ENCODE results near the gene IRF5. TPM values are rescaled to one million over a fixed set of nuclear protein-coding genes. Genes with fewer than 3 reads are reported as not detected.

The IRF5 gene
- total RNA-seq, 1 experiment from 2014 or later, result 1.2 TPM

- ChIA-PET POLR2A (no interaction called here), CTCF (no interaction called here)
- H3K9me3 ChIP-seq, result no peaks in the 10 kb centered on the region
- H3K4me3 ChIP-seq (ENCODE audit: low read depth, low read length), result no peak overlapping the region
- Mint-ChIP-seq H3K27ac (ENCODE audit: unreplicated experiment) (no peak overlapping the region), H3K4me1 (ENCODE audit: low read depth, unreplicated experiment) (peaks cover 7% of the 10 kb centered on the region), H3K27me3 (ENCODE audit: insufficient read depth, unreplicated experiment) (peaks cover 17% of the 10 kb centered on the region), H3K9me3 (ENCODE audit: unreplicated experiment) (no peaks in the 10 kb centered on the region), H3K36me3 (ENCODE audit: insufficient read depth, unreplicated experiment) (no peaks in the 10 kb centered on the region), H3K4me3 (ENCODE audit: unreplicated experiment) (no peak overlapping the region)
- TF ChIP-seq, protein P1, sequence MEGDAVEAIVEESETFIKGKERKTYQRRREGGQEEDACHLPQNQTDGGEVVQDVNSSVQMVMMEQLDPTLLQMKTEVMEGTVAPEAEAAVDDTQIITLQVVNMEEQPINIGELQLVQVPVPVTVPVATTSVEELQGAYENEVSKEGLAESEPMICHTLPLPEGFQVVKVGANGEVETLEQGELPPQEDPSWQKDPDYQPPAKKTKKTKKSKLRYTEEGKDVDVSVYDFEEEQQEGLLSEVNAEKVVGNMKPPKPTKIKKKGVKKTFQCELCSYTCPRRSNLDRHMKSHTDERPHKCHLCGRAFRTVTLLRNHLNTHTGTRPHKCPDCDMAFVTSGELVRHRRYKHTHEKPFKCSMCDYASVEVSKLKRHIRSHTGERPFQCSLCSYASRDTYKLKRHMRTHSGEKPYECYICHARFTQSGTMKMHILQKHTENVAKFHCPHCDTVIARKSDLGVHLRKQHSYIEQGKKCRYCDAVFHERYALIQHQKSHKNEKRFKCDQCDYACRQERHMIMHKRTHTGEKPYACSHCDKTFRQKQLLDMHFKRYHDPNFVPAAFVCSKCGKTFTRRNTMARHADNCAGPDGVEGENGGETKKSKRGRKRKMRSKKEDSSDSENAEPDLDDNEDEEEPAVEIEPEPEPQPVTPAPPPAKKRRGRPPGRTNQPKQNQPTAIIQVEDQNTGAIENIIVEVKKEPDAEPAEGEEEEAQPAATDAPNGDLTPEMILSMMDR (IDR thresholded peaks at IDR 0.05; ENCODE audit: insufficient read depth in 1 of 2, low read depth in 1 of 2, low read length in 1 of 2, severe bottlenecking in 1 of 2, unreplicated experiment in 1 of 2), result no peak
- no TSS peak for BruUV-seq (replicated peaks)
- no peaks in the 10 kb centered on the region for H3K27me3 ChIP-seq (replicated peaks; ENCODE audit: control insufficient read depth, insufficient read depth, low read length)
- no peak for DNase-seq
- no peaks in the 10 kb centered on the region for H3K4me1 ChIP-seq
- intact Hi-C loops (cut with micrococcal nuclease; ENCODE audit: unreplicated experiment), result no loop called here
- H3K36me3 ChIP-seq (ENCODE audit: control insufficient read depth, insufficient read depth, low read length), result no peaks in the 10 kb centered on the region
These were observed 12.8 kb upstream of the IRF5 start for GRCh38 chr7:128924707-128925588.

DNA sequence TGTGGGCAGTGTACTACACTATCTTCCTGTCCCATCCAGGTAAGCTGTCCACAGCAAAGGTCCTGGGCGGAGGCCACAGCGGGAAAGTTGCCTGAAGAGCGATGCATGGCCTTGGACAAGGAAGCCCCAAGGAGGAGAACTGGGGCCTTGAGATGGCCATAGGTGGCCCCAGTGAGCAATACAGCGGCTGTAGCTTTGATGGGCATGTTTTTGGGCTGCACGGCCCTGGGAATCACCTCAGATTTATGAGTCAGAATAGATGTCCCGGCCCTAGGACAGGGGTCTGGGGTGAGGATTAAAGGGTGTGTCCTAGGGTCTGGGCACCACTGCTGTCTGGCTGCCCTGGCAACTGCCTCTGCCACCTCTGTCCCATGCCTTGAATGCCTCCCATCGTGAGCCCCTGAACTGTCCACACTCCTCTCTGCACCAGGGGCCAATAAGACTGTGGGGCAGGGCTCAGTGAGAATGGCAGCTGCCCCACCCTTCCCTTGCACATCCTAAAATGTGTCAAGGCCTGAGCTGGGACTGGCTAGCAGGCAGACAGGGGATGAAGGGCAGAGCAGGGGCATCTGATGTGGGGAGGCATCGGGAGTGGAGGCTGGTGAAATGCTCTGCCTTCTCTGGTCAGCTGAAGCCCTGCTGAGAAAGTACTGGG, 9.4 kb upstream of the IRF5 start:
- no peaks in the 10 kb centered on the region for H3K4me1 Mint-ChIP-seq (ENCODE audit: low read depth, unreplicated experiment)
- H3K27ac Mint-ChIP-seq (ENCODE audit: unreplicated experiment), result no peak overlapping the region
- Histone ChIP-seq H3K9me3 (no peaks in the 10 kb centered on the region), H3K4me3 (ENCODE audit: low read depth, low read length) (no peak overlapping the region), H3K36me3 (ENCODE audit: control insufficient read depth, insufficient read depth, low read length) (no peaks in the 10 kb centered on the region), H3K27me3 (replicated peaks; ENCODE audit: control insufficient read depth, insufficient read depth, low read length) (no peaks in the 10 kb centered on the region), H3K4me1 (no peaks in the 10 kb centered on the region)
- ChIA-PET CTCF (no interaction called here), POLR2A (no interaction called here)
- no peaks in the 10 kb centered on the region for H3K9me3 Mint-ChIP-seq (ENCODE audit: unreplicated experiment)
- TF ChIP-seq, protein P1 (IDR thresholded peaks at IDR 0.05; ENCODE audit: insufficient read depth in 1 of 2, low read depth in 1 of 2, low read length in 1 of 2, severe bottlenecking in 1 of 2, unreplicated experiment in 1 of 2), result no peak
- peak in 1 of 2 experiments; percentile 19 for DNase-seq
- H3K4me3 Mint-ChIP-seq (ENCODE audit: unreplicated experiment), result no peak overlapping the region
- no peaks in the 10 kb centered on the region for H3K36me3 Mint-ChIP-seq (ENCODE audit: insufficient read depth, unreplicated experiment)
- intact Hi-C loops (cut with micrococcal nuclease; ENCODE audit: unreplicated experiment), result no loop called here
- peaks cover 5% of the 10 kb centered on the region for H3K27me3 Mint-ChIP-seq (ENCODE audit: insufficient read depth, unreplicated experiment)
- no TSS peak for BruUV-seq (replicated peaks)

GRCh38 chr7:128928882-128929788, 8.6 kb upstream of the IRF5 start:
- no peaks in the 10 kb centered on the region for H3K4me1 ChIP-seq
- no peaks in the 10 kb centered on the region for H3K36me3 ChIP-seq (ENCODE audit: control insufficient read depth, insufficient read depth, low read length)
- peaks cover 3% of the 10 kb centered on the region for H3K27me3 Mint-ChIP-seq (ENCODE audit: insufficient read depth, unreplicated experiment)
- CTCF ChIA-PET, result no interaction called here
- BruUV-seq (replicated peaks), result no TSS peak
- H3K4me3 Mint-ChIP-seq (ENCODE audit: unreplicated experiment), result no peak overlapping the region
- H3K27ac Mint-ChIP-seq (ENCODE audit: unreplicated experiment), result no peak overlapping the region
- H3K9me3 Mint-ChIP-seq (ENCODE audit: unreplicated experiment), result no peaks in the 10 kb centered on the region
- intact Hi-C loops (cut with micrococcal nuclease; ENCODE audit: unreplicated experiment), result no loop called here
- TF ChIP-seq, protein P1 (IDR thresholded peaks at IDR 0.05; ENCODE audit: insufficient read depth in 1 of 2, low read depth in 1 of 2, low read length in 1 of 2, severe bottlenecking in 1 of 2, unreplicated experiment in 1 of 2), result no peak
- POLR2A ChIA-PET, result no interaction called here
- DNase-seq, result peak in 1 of 2 experiments; percentile 29
- H3K4me1 Mint-ChIP-seq (ENCODE audit: low read depth, unreplicated experiment), result no peaks in the 10 kb centered on the region
- no peaks in the 10 kb centered on the region for H3K36me3 Mint-ChIP-seq (ENCODE audit: insufficient read depth, unreplicated experiment)
- H3K4me3 ChIP-seq (ENCODE audit: low read depth, low read length), result no peak overlapping the region
- no peaks in the 10 kb centered on the region for H3K27me3 ChIP-seq (replicated peaks; ENCODE audit: control insufficient read depth, insufficient read depth, low read length)
- H3K9me3 ChIP-seq, result no peaks in the 10 kb centered on the region

Measured in Caco-2 (cell line).